ENCODE measurements around the gene RAB31.

DNA sequence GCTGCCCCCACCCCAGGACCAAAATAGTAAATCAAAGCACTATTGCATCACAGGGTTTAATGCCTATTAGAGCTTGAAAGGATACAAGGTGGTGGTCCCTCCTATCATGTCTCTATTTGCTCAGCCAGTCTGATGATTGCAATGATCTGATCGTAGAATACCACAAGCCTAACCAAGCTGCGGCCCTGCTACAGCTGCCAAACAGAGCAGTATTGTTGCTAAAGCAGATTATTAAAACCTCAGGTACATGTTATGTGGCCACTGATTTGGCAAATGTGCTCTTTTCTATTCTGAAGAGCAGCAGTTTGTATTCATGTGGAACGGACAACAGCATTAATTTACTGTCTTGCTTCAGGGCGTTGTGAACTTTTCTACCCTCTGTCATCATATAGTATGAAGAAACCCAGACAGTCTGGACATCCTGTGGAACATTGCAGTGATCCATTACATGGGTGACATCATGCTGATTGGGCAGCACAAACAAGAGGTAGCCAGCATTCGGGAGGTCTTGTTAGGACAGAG lies 197.4 kb downstream of the RAB31 start:
- TF ChIP-seq, protein P1, sequence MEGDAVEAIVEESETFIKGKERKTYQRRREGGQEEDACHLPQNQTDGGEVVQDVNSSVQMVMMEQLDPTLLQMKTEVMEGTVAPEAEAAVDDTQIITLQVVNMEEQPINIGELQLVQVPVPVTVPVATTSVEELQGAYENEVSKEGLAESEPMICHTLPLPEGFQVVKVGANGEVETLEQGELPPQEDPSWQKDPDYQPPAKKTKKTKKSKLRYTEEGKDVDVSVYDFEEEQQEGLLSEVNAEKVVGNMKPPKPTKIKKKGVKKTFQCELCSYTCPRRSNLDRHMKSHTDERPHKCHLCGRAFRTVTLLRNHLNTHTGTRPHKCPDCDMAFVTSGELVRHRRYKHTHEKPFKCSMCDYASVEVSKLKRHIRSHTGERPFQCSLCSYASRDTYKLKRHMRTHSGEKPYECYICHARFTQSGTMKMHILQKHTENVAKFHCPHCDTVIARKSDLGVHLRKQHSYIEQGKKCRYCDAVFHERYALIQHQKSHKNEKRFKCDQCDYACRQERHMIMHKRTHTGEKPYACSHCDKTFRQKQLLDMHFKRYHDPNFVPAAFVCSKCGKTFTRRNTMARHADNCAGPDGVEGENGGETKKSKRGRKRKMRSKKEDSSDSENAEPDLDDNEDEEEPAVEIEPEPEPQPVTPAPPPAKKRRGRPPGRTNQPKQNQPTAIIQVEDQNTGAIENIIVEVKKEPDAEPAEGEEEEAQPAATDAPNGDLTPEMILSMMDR (conservative IDR thresholded peaks at IDR 0.05; ENCODE audit: low read depth, low read length) = no peak
- no peak for TF ChIP-seq EZH2 (IDR thresholded peaks at IDR 0.05; ENCODE audit: borderline replicate concordance, low read depth, low read length, poor library complexity, severe bottlenecking)
